HL-60/S4 treated with retinoic acid at 250 ng/mL for 4 days and 3 days (cell line): Measurements from ENCODE around the gene ATP23.

Source experiments
- in situ Hi-C: fragments of 300-500 bp; cut with MboI; formaldehyde crosslinking; loops from 2 replicates; pipeline ENCODE4 v1.7.0; 2022; ENCODE audit warnings: low sequenced_read_pairs

Gene ATP23, protein sequence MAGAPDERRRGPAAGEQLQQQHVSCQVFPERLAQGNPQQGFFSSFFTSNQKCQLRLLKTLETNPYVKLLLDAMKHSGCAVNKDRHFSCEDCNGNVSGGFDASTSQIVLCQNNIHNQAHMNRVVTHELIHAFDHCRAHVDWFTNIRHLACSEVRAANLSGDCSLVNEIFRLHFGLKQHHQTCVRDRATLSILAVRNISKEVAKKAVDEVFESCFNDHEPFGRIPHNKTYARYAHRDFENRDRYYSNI

DNA sequence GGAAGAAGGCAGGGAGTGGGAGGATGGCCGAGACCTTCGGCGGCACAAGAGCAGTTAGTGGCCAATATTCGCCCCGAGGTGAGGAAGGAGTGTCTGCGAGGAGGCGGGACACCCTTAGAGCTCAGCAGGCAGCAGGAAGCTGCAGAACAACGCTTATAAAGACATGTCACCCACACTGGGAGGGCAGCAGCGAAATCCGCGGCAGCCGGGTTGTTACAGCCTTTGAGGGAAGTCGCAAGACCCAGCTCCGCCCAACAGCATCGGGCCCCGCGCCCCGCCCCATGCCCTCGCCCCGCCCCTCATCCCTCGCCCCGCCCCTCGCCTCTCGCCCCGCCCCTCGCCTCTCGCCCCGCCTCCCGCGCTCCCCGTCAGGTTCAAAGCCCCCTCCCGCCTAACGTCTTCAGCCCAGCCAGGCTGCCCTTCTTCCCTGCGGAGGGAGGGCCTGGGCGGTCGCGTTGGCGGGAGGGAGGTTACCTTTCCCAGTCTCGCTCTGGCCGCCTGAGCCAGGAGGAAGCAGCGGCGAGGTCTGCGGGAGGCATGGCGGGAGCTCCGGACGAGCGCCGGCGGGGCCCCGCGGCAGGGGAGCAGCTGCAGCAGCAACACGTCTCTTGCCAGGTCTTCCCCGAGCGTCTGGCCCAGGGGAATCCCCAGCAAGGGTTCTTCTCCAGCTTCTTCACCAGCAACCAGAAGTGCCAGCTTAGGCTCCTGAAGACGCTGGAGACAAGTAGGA, at the start of gene ATP23:
TSS of gene ATP23 (plus strand) at position 403 of the 730 bp plus-strand sequence. CDS start at position 538, 135 bp downstream.
- in situ Hi-C loops: no loop called here

DNA sequence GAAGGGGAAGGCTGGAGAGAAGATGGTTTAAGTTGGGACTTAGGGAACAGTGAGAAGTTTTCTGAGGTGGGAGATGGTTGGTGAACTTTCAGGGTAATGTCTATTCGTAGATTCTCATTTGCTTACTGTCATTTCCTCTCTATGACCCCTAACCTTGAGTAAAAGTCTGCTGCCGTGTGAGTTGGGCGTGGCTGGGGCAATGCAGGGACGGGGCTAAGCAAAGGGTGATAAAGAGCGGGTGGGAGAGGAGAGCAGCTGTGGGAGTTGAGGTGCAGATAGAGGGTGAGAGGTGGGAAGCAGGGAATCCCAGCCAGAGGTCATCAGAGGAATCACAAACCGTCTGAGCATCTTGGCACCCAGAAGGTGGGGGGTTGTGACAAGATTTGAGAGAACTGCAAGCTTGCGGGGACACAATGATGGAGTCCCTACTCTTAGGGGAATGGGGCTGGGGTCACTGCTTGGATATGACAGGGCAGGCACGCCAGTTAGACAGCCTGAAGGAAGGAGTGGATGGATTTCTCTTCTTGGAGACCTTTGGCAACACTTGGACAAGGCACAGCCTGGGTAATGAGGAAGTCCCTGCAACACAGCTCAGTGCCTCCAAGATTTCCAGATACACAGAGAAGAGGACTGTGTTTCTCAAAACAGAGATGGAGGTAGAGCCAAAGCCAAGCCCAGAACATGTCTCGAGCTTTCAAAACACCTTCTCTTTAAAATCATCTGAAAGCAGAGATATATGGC, 49.0 kb upstream of the ATP23 start:
- in situ Hi-C loops: no loop called here

DNA sequence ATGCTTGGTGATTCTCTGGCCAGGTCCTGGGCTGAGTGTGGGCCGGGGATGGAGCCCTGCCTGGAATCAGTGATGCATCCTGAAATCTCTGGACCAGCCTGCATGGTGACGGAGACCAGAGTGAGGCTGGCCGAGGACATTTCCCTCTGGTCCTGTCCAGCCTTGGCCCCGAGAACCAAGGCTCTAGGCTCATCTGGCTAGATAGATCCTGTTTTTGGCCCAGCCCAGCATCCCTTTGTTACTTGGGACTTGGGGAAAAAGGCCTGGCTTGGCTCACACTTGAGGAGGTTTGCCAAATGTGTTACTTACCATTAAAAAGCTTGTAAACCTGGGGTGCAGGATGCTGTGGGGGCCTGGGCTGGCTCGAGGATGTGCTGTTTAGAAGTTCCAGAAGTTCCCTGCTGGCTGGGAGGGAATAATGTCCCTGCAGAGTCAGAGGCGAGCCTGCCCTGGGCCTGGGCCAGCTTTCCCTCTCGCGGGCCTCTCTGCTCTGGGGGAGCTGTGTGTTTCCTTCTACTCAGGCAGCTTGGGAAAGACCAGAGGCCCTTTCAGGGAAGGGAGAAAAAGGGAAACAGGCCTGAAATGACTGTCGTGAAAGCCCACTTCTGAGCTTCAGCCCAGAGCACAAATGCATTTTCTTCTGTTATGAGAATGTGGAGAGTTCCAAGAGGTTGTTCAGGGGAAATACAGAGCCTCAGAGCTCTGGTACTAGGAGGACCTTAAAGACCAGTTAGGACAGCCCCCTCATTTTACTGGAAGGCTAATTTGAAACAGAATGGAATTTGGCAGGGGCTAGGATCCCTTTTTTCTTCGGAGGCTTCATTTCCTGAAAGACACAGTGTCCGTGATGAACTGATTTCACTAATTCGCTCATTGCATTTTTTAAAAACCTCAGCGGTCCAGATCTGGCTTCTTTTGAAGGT, 47.7 kb upstream of the ATP23 start:
- in situ Hi-C loops: no loop called here

DNA sequence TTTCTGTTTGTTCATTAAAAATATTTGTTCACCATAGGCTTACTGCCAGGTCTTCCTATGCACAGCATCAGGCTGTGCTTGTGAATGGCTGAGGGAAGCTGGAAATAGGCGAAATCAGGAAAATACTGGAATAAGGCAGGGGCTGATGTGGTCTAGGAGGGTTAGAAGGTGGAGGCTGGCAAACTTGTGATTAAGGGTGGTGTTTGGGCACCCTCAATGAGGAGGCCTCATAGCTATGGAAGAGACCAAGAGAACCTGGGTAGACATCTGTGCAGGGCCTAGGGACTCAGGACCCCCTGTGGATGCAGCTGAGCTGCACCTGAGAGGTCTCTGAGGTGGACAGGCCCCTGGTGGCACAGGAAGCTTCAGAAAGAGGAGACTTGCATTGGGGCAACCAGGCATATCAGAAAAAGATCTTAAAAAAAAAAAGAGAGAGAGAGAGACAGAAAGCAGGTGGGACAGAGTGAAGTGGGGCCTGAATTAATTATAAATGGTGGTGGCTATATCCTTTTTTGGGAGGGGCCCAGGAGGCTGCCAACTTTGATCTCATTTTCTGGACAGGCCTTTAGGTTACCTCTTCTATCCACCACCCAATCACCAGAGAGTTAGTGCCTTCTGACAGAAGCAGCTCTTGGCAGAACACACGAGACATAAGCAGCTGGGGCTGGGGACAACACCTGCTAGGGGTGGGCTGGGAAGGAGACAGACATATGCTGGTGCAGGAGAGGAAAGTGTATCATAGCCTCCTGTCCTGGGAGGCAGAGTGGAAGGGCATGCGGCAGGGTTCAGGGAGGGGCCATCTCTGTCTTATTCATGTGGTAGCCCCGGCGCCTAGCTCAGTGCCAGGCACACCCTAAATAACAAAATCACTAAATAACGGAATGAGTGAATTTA, 46.7 kb upstream of the ATP23 start:
- in situ Hi-C loops: no loop called here

DNA sequence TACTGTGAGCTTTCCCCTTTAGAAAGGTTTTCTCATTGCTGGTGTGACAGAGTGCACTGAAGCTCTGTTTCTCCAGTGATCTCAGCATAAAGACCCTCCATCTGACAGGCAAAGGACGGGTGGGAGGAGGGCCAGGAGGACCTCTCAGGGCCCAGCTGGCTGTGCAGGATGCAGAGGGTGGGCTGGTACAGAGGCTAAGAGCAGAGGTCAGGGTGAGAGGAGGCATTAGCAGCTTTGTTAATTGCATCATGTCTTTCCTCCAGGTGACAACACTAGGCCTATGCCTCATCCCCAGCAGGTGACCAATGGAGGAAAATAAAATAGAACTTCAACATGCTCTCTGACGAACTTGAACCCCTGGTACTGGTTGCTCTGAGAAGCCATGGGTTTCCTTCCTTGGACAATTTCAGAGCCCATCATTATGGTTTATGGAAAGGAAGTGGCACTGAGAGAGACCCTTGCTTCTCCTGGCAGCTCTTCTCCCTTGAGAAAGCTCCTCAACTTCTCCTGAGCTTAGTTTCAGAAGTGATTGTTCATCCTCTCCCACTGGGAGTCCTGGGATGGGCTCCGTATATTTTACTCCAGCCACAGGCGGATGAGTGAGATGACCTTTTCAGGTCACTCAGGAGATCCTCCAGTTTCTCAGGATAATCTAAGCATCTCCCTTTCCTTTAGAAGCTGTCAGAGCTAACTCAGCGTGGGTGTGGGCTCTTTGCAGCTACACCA, 45.8 kb upstream of the ATP23 start:
- in situ Hi-C loops: no loop called here

DNA sequence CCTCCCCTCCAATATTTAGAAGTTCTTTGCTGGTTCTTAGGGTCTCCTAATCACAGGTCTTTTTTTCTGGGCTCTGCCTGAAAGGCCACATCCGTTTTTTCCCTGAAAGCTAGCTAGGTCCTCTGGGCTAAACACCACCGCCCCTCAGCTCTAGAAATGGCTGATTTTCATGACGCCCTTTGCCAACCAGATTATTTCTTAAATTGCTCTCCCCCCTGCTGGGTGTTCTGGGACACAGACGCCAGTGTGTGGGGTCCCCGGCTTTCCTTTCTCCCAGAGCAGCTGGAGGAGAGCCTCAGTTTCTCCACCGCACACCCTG, 45.3 kb upstream of the ATP23 start:
- in situ Hi-C loops: no loop called here

DNA sequence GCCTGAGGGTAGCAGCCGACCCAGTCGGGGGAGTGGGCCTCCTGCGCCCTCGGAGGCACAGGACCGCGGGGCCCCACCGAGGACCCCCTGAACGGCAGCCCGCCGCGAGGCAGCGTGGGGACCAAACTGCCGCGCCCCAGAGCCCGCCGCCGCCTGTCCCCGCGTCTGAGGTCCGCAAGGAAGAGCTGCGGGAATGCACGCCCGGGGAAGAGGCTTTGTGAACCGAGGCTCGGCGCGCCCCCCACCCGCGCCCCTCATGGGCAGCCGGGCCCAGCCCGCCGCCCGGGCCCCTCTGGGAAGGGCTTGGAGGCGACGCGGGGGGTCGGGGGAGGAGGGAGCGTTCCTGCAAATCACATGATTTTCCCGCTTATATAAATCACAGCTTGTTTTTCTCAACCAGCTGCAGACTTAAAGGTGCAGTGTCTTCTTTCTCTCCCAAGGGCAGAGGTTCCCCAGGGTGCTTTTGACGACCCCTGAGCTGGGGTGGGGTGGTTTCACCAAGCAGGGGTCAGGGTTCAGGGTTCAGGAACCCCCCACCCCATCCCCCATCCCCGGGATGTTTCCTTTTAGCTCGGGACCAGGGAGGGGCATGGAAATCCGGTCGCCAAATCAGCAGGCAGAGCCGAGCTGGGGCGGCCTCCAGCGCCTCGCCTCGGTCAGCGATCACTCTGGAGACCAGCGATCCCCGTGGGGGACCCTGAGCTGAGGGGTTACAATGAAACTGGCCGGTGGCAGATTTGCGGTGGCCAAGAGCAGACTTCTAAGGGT, 44.7 kb upstream of the ATP23 start:
- in situ Hi-C loops: no loop called here

DNA sequence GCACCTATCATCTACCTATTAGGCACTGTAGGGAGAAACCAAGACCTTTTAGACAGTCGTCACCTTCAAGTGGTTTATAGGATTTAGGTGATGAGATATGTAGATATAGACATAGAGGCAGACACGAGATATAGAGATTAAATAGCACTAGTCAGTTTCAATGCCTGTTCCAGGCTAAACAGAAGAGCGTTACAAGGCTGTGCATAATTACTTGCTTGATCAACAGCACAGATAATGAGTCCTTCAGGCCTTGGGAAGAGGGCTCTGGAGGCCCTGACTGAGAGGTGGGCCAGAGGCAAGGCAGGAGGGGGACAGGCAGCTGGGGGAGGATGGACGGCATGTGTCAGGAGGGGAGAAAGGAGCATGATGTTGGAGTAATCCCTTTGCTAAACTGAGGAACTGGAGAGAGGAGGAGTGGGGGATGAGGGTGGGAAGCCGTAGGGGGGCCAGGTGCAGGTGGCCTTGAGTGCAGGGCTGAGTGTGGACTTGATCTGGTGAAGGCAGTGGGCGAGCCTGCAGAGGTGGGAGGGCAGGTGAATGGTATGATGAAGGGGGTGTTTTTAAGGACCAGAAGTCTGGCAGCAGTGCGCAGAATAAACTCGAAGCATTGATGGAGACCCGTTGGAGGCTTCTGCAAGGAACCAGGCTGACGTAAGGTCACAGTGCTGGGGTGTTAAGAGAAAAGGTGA, 43.9 kb upstream of the ATP23 start:
- in situ Hi-C loops: no loop called here

DNA sequence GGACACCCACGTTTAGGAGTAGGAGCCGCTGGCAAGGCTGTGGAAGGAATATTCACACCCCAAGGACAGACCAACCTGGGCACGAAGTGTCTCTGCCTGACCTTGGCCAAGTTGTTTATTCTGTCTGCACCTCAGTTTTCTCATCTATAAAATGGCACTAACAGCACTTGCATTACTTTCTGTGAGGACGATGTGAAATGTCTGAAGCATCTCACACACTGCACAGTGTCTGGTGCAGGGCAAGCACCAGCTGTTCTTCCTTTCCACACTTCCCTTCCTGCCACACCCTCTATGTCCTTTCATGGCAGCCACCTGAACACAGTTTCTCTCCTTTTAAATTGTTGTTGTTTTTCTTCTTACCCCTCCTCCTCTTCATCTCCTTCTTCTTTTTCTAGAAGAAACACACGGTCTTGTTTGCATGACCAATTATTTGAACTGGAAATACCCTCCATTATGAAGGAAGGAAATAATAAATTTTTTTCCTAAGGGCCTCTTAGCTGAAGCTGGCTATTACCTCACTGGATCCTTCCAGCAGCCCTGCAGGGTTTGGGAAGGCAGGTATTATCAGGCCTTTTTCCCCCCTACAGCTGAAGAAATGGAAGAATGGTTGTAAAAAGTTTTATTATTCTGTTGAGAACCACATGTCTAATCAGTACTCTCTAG, 42.9 kb upstream of the ATP23 start:
- in situ Hi-C loops: no loop called here

DNA sequence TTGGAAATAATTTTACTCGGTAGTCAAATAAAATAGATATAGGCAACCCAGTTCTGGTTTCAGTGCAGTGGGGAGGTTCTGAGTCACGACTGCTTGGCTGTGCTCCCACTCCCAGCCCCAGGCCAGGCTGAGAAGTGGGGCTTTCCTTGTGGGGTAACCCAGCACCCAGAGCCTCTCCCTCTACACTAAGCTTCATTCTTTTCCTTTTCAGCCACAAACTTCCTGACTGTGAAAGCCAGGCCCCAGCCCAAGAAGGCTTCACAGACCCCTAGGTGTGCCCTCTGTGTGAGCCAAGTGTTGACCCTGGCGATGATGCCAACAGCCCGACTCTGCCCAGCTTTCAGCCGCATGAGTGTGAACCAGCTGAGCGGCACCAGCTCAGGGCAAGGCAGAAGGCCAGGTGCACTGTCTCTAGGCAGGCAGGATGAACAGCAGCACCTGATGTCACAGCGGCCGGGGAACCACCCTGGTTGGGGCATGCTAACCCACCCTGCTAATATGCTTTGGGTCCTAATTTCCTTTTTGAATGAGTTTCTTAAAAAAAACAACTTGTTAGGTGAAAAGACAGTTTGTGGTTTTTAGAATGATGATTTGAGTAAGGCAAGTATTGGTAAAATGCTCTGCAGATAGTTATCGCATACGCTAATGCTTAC, 42.2 kb upstream of the ATP23 start:
- in situ Hi-C loops: no loop called here

DNA sequence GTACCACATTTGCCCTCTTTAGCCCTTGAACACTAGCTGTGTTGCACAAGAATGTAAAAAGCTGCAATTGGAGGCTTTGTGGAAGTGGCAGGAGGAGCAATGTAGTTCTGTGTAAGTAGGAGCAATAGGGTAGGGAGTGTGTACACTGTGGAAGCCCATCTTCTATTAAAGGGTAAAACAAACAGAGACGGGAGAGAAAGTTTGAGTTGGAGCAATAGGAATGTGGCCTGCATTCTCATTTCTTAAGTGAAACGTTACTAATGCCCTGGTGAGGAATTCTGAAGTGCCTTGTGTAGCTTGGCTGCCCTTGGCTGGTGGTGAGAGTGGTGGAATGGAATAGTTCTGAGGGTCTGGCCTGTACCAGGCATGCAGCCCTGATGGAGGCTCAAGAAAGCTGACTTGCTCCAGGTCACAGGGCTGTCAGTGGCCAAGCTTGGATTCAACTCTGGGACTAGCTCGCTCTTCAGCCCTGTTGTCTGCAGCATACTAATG, 38.8 kb upstream of the ATP23 start:
- in situ Hi-C loops: no loop called here

DNA sequence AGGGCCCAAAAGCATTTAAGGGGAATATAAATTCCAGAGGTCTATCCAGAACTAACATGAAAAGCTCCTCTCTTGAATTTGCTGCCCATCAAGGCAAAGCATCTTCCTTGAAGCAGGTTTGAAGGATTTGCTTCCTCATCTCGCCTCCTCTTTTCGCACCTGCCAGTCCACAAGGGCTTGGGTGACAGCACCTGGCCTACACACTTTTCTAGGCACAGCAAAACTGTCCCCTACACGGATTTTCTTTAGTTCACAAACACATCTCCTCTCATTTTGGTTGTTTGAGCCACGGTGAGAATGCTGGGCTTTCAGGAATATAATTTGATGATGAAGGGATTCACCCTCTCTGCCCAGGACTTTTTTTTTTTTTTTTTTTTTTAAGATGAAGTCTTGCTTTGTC, 36.9 kb upstream of the ATP23 start:
- in situ Hi-C loops: no loop called here

DNA sequence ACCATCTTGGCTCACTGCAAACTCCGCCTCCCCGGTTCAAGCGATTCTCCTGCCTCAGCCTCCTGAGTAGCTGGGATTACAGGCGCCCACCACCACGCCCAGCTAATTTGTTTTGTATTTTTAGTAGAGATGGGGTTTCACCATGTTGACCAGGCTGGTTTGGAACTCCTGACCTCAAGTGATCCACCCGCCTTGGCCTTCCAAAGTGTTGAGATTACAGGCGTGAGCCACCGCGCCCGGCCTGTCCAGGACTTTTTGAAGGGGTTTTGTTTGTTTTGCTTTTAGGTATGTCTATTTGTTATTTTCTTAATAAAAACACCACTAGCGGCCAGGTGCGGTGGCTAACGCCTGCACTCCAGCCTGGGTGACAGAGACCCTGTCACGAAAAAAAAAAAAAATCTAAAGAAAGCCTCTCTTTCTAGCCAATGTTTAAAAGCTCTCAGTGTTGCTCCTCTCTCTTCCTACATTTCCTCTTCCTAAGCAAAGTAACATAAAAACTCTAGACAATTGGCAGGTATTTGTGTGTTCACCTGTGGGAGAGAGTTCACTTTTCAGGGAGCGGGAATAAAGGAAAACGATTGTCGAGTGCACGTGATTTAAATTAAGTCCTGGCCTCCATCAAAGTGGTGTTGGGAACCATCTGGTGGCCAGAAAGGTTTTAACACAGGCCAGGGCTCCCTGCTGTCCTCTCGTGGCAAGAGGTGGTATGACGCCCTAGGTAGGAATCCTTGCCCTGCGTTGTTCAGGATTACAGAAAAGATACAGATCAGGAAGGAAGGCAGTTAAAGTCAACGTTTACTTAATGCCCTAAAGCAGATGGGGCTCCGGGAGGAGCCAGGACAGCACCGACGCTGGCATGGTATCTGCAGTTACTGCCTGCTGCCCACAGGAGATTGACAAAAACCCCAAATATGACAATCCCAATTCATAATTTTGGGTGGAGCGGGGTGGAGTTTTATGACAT, 36.2 kb upstream of the ATP23 start:
- in situ Hi-C loops: loop anchor here (5.0 kb wide), 1 partner anchor 78 kb away; no protein-coding TSS in a partner anchor

DNA sequence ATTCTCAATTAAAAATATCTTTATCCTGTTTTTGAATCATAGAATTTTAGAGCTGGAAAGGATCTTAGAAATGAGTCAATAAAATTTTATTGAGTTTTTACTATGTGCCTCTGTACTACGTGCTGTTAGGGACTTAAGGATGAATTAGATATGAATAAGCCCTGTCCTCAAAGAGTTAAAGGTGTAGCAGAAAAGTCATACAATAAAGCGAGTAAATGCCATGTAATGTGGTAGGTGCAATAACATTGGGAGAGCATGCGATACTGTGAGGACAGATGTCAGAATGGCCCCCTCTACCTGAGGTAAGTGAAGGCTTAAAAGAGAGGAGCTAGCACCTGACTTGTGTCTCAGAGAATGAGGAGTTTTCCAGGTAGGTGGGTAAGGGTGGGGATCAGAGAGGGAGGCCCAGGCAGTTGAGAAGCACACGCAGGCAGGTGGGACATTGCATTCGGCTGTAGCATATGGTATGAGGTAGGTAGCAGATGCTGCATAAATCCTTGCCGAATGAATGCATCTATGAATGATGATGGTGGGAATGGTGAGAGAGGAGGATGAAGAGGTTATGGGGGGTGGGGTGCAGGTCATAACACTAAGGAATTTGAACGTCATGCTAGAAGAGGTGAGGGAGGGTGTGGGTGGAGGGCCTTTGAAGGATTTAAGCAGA, 35.4 kb upstream of the ATP23 start:
- in situ Hi-C loops: loop anchor here (5.0 kb wide), 1 partner anchor 79 kb away; no protein-coding TSS in a partner anchor

DNA sequence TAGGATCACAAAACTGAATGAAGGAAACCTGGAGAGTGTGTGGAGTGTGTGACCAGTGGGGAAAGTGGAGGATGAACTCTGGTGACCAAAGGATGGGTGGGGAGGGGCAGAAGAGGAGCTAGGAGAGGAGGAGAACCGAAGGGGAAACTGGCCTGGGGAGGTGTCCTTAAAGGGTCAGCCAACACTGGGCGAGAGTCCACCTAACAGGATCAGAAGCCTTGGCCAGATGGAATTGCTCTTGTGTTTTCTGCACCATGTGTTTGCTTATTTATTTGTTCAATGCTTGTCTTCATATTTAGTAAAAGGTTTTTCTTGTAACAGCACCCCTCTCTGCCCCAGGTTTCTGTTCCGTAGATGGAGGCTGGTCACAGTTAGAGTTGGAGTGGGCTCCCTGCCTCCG, 34.5 kb upstream of the ATP23 start:
- in situ Hi-C loops: loop anchor here (5.0 kb wide), 1 partner anchor 80 kb away; no protein-coding TSS in a partner anchor
